Fibroblast of lung (primary cell): ENCODE measurements around the gene MGLL. TPM values are rescaled to one million over a fixed set of nuclear protein-coding genes. Genes with fewer than 3 reads are reported as not detected.

ENCODE experiments used
- DNase-seq, 2 donors: peaks; one replicate each; pipeline versions ENCODE4 v3.0.0 to v3.0.0-alpha.2; 2010; ENCODE audit warnings: low read depth in 2 of 2
- H2AFZ ChIP-seq: 2 replicates; pipeline ENCODE4 v1.5.1; 2012; ENCODE audit warnings: low read length, control low read depth, inconsistent platforms
- H3K27ac ChIP-seq: 2 replicates; pipeline ENCODE4 v1.5.1; 2011; ENCODE audit warnings: low read length, control low read depth; ENCODE audit not compliant: insufficient read depth
- H3K27me3 ChIP-seq: 2 replicates; pipeline ENCODE4 v1.5.1; 2011; ENCODE audit warnings: mild to moderate bottlenecking, low read length; ENCODE audit not compliant: control insufficient read depth, insufficient read depth
- H3K36me3 ChIP-seq: 2 replicates; pipeline ENCODE4 v1.5.1; 2011; ENCODE audit warnings: low read length; ENCODE audit not compliant: control insufficient read depth, insufficient read depth
- H3K4me1 ChIP-seq: 2 replicates; pipeline ENCODE4 v1.5.1; 2011; ENCODE audit warnings: low read length; ENCODE audit not compliant: control insufficient read depth, insufficient read depth; ENCODE audit errors: extremely low read depth
- H3K4me2 ChIP-seq: 2 replicates; pipeline ENCODE4 v1.5.1; 2011; ENCODE audit warnings: low read length, control low read depth; ENCODE audit not compliant: insufficient read depth; ENCODE audit errors: extremely low read depth
- H3K4me3 ChIP-seq, 4 experiments: fragments of 200-600 bp in 1 of 4; sonication (generic) in 1 of 4; replicated peaks in 1 of 4; 2 replicates each; pipeline ENCODE4 v1.5.1; 2011 to 2016; ENCODE audit warnings: low read length in 4 of 4, low read depth in 3 of 4, mild to moderate bottlenecking in 3 of 4, control low read depth in 2 of 4, inconsistent platforms in 1 of 4, mixed read lengths in 1 of 4; ENCODE audit not compliant: insufficient read depth in 1 of 4; ENCODE audit errors: control extremely low read depth in 1 of 4
- H3K79me2 ChIP-seq: 2 replicates; pipeline ENCODE4 v1.5.1; 2012; ENCODE audit warnings: mild to moderate bottlenecking, low read length, inconsistent platforms; ENCODE audit not compliant: control insufficient read depth, insufficient read depth
- H3K9ac ChIP-seq: 2 replicates; pipeline ENCODE4 v1.5.1; 2011; ENCODE audit warnings: mild to moderate bottlenecking, low read length, control low read depth; ENCODE audit not compliant: insufficient read depth
- H3K9me3 ChIP-seq: 2 replicates; pipeline ENCODE4 v1.5.1; 2012; ENCODE audit warnings: low read depth, low read length; ENCODE audit not compliant: control insufficient read depth, insufficient read depth
- H4K20me1 ChIP-seq: 2 replicates; pipeline ENCODE4 v1.5.1; 2011; ENCODE audit warnings: low read length; ENCODE audit not compliant: control insufficient read depth, insufficient read depth; ENCODE audit errors: extremely low read depth
- CTCF ChIP-seq, 2 donors: IDR thresholded peaks in 1 of 2; conservative IDR thresholded peaks in 1 of 2; 1 replicate in 1 of 2; 2 replicates in 1 of 2; pipeline ENCODE4 v1.5.1; 2011 to 2012; ENCODE audit warnings: low read length in 2 of 2, control low read depth in 1 of 2, inconsistent platforms in 1 of 2, low read depth in 1 of 2, mild to moderate bottlenecking in 1 of 2
- EZH2 ChIP-seq: IDR thresholded peaks from 2 replicates; pipeline ENCODE4 v1.5.1; 2012; ENCODE audit warnings: low read length, control low read depth, mild to moderate bottlenecking; ENCODE audit errors: missing control alignments
- polyA plus RNA-seq, 2 donors: library from polyadenylated mRNA; depleted of rRNA in 1 of 2; stranded (reverse) in 1 of 2; unstranded in 1 of 2; fragments of >200 nt; gene quantifications; 2 replicates each; pipeline ENCODE4 v1.2.1, GENCODE V29; 2011 to 2012; ENCODE audit warnings: missing spikeins in 1 of 2
- total RNA-seq: library from RNA; depleted of rRNA; stranded (reverse); fragments of >200 nt; gene quantifications from 2 replicates; pipeline ENCODE4 v1.2.1, GENCODE V29; 2014

The MGLL gene
- total and polyA plus RNA-seq, 2 donors (not counting 1 experiment from before 2014, with no cell fraction given), result 60.1 to 122 TPM

GRCh38 chr3:127796831-127797150, 25.5 kb downstream of the MGLL start:
- Histone ChIP-seq H3K9ac (no peak overlapping the region), H3K79me2 (peaks cover 19% of the 10 kb centered on the region), H2AFZ (no peak overlapping the region), H3K4me1 (peaks cover 33% of the 10 kb centered on the region), H3K4me3 (no peak overlapping the region), H3K27me3 (no peaks in the 10 kb centered on the region), H3K27ac (no peak overlapping the region), H3K9me3 (no peaks in the 10 kb centered on the region), H4K20me1 (no peaks in the 10 kb centered on the region), H3K4me2 (no peak overlapping the region), H3K36me3 (peaks cover 3% of the 10 kb centered on the region)
- TF ChIP-seq CTCF (conservative IDR thresholded peaks at IDR 0.05 in 1 of 2, IDR thresholded peaks at IDR 0.05 in 1 of 2; ENCODE audit: low read depth in 1 of 2, low read length in 2 of 2), result no peak
- TF ChIP-seq EZH2, result no peak
- no peak for DNase-seq

- peaks cover 3% of the 10 kb centered on the region for H3K36me3 ChIP-seq
- peaks cover 18% of the 10 kb centered on the region for H3K79me2 ChIP-seq
- no peaks in the 10 kb centered on the region for H3K27me3 ChIP-seq
- no peaks in the 10 kb centered on the region for H4K20me1 ChIP-seq
- no peak overlapping the region for H3K27ac ChIP-seq
- H3K4me1 ChIP-seq, result peaks cover 36% of the 10 kb centered on the region
- no peaks in the 10 kb centered on the region for H3K9me3 ChIP-seq
- H3K4me2 ChIP-seq, result no peak overlapping the region
- DNase-seq, result no peak
- no peak overlapping the region for H3K4me3 ChIP-seq
- no peak for TF ChIP-seq CTCF (conservative IDR thresholded peaks at IDR 0.05 in 1 of 2, IDR thresholded peaks at IDR 0.05 in 1 of 2; ENCODE audit: low read depth in 1 of 2, low read length in 2 of 2)
- TF ChIP-seq EZH2, result no peak
- H3K9ac ChIP-seq, result no peak overlapping the region
- H2AFZ ChIP-seq, result no peak overlapping the region
Measured at GRCh38 chr3:127796045-127796830, 26.1 kb downstream of the MGLL start.

- H3K4me1 ChIP-seq, result peaks cover 38% of the 10 kb centered on the region
Measured at GRCh38 chr3:127794972-127795371, 27.3 kb downstream of the MGLL start.

More at GRCh38 chr3:127794972-127795371, 27.3 kb downstream of the MGLL start:
- no peaks in the 10 kb centered on the region for H3K9me3 ChIP-seq
- no peaks in the 10 kb centered on the region for H3K27me3 ChIP-seq
- peaks cover 3% of the 10 kb centered on the region for H3K36me3 ChIP-seq
- H3K79me2 ChIP-seq, result peaks cover 23% of the 10 kb centered on the region
- DNase-seq, result no peak
- H3K9ac ChIP-seq, result no peak overlapping the region
- no peak overlapping the region for H3K4me2 ChIP-seq
- TF ChIP-seq CTCF (conservative IDR thresholded peaks at IDR 0.05 in 1 of 2, IDR thresholded peaks at IDR 0.05 in 1 of 2; ENCODE audit: low read depth in 1 of 2, low read length in 2 of 2), result no peak
- TF ChIP-seq EZH2, result no peak
- H4K20me1 ChIP-seq, result no peaks in the 10 kb centered on the region
- H3K27ac ChIP-seq, result no peak overlapping the region
- no peak overlapping the region for H3K4me3 ChIP-seq
- H2AFZ ChIP-seq, result no peak overlapping the region
